Measurements from ENCODE around the gene HPS1.
A peak's percentile ranks its signal among the peaks of the same experiment; 100 is the strongest.

Gene HPS1

DNA sequence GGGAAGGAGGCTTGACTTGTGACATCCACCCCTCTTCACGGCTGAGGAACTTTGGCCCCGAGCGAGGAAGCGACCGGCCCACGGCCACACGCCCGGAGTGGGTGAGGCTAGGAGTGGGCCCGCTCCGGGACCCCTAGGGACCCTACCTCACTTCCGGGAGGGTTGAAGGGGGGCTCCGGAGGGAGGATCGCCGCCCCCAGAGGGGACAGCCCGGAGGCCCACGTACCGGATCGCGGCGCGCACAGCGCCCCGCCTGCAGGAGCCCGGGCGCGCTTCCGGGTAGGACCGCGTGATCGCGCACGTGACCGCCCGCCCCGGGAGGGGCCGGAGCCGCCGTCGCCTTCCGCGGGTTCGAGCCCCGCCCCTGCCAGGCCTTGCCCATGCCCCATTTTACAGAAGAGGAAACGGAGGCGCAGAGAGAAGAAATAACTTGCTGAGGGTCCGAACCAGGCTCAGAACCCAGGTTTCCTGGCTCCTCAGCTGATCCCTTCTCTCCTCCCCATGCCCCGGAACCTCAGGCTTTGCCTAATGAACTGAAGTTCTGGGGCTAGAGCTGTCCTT lies at the start of gene HPS1:
HPS1 (minus strand) TSS at position 275 of the 561 bp plus-strand sequence. CDS start 3,695 bp downstream, outside the sequence.
- DNase-seq (ENCODE audit: low spot score in 2 of 2) (peak; percentile 65 to 66), ATAC-seq (replicated peaks; ENCODE audit: extremely low read depth, poor library complexity, severe bottlenecking) (peak; percentile 91)
- Mint-ChIP-seq H3K27ac (ENCODE audit: low read depth) (peak within 1 kb of the TSS; percentile 67), H3K4me3 (peak within 1 kb of the TSS; percentile 90), H3K9me3 (no peaks in the 10 kb centered on the region), H3K27me3 (peaks cover 24% of the 10 kb centered on the region), H3K4me1 (peaks cover 44% of the 10 kb centered on the region), H3K36me3 (ENCODE audit: insufficient read depth) (peaks cover 16% of the 10 kb centered on the region)

GRCh38 chr10:98492763-98493162 lies 46.0 kb upstream of the HPS1 start:
- Mint-ChIP-seq H3K9me3 (peaks cover 16% of the 10 kb centered on the region), H3K4me1 (no peaks in the 10 kb centered on the region), H3K27ac (ENCODE audit: low read depth) (no peak overlapping the region), H3K4me3 (no peak overlapping the region), H3K36me3 (ENCODE audit: insufficient read depth) (peaks cover 3% of the 10 kb centered on the region), H3K27me3 (peaks cover 62% of the 10 kb centered on the region)
- no peak for ATAC-seq (replicated peaks; ENCODE audit: extremely low read depth, poor library complexity, severe bottlenecking)
- no peak for DNase-seq (ENCODE audit: low spot score in 2 of 2)

DNA sequence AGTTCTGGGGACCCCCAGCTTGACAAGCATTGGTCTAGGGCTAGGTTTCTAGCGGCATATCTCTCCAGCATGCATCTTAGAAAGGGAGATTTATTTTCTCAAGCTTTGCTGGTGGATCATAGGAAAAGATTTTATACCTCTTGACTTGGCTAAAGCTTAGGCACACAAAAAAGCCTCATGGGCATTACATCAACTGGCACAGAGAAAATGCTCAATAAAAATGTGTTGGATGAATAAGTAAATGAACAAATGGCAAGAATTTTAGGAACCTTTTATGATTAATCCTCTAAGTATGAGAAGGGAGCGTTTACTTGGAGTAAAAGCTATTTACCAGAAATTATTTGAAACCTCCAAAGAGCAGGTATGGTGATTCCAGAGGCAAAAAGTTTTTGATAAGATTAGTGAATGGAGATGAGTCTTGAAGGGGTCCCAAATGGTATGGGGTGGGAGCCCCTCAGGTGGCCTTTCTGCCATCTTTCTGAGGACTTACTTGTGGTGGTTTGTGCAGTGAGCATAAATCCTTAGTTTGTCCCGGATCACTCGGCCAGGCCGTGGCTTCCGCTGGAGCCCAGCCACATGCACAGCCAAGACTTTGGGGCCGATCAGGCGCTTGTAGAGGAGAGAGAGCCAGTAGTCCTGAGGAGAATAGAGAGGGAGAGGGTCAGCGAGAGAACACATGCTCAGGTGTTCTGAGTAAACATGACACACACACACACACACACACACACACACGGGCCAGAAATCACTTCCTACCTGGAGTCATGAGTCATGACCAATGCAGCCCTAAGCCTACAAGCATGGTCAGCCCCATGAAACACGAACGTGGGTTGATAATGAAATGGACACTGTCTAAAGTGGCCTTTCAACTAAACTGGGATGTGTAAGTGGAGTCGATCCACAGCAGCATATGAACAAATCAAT lies 43.1 kb upstream of the HPS1 start:
- Mint-ChIP-seq H3K4me3 (no peak overlapping the region), H3K9me3 (peaks cover 5% of the 10 kb centered on the region), H3K36me3 (ENCODE audit: insufficient read depth) (peaks cover 3% of the 10 kb centered on the region), H3K27me3 (peaks cover 64% of the 10 kb centered on the region), H3K27ac (ENCODE audit: low read depth) (no peak overlapping the region), H3K4me1 (no peaks in the 10 kb centered on the region)
- no peak for DNase-seq (ENCODE audit: low spot score in 2 of 2)
- ATAC-seq (replicated peaks; ENCODE audit: extremely low read depth, poor library complexity, severe bottlenecking) = no peak

- Mint-ChIP-seq H3K27me3 (peaks cover 60% of the 10 kb centered on the region), H3K9me3 (no peaks in the 10 kb centered on the region), H3K4me3 (no peak overlapping the region), H3K4me1 (no peaks in the 10 kb centered on the region), H3K27ac (ENCODE audit: low read depth) (no peak overlapping the region), H3K36me3 (ENCODE audit: insufficient read depth) (peaks cover 3% of the 10 kb centered on the region)
- ATAC-seq (replicated peaks; ENCODE audit: extremely low read depth, poor library complexity, severe bottlenecking) = no peak
- DNase-seq (ENCODE audit: low spot score in 2 of 2) = no peak
Observed at GRCh38 chr10:98488669-98489430, 42.1 kb upstream of the HPS1 start.

GRCh38 chr10:98487649-98488048 lies 40.9 kb upstream of the HPS1 start:
- Mint-ChIP-seq H3K27ac (ENCODE audit: low read depth) (no peak overlapping the region), H3K36me3 (ENCODE audit: insufficient read depth) (peaks cover under 1% of the 10 kb centered on the region), H3K9me3 (no peaks in the 10 kb centered on the region), H3K4me1 (peaks cover 1% of the 10 kb centered on the region), H3K27me3 (peaks cover 48% of the 10 kb centered on the region), H3K4me3 (no peak overlapping the region)
- DNase-seq (ENCODE audit: low spot score in 2 of 2) (no peak), ATAC-seq (replicated peaks; ENCODE audit: extremely low read depth, poor library complexity, severe bottlenecking) (no peak)

GRCh38 chr10:98486421-98486820 lies 39.7 kb upstream of the HPS1 start:
- H3K4me3 Mint-ChIP-seq = no peak overlapping the region
- H3K27ac Mint-ChIP-seq (ENCODE audit: low read depth) = no peak overlapping the region
- no peaks in the 10 kb centered on the region for H3K36me3 Mint-ChIP-seq (ENCODE audit: insufficient read depth)
- ATAC-seq (replicated peaks; ENCODE audit: extremely low read depth, poor library complexity, severe bottlenecking) (no peak), DNase-seq (ENCODE audit: low spot score in 2 of 2) (no peak)
- H3K27me3 Mint-ChIP-seq = peaks cover 45% of the 10 kb centered on the region
- peaks cover 6% of the 10 kb centered on the region for H3K4me1 Mint-ChIP-seq
- H3K9me3 Mint-ChIP-seq = no peaks in the 10 kb centered on the region

GRCh38 chr10:98485959-98486358 lies 39.2 kb upstream of the HPS1 start:
- H3K27ac Mint-ChIP-seq (ENCODE audit: low read depth) = no peak overlapping the region
- DNase-seq (ENCODE audit: low spot score in 2 of 2) (no peak), ATAC-seq (replicated peaks; ENCODE audit: extremely low read depth, poor library complexity, severe bottlenecking) (no peak)
- H3K4me1 Mint-ChIP-seq = peaks cover 6% of the 10 kb centered on the region
- peaks cover 45% of the 10 kb centered on the region for H3K27me3 Mint-ChIP-seq
- H3K9me3 Mint-ChIP-seq = no peaks in the 10 kb centered on the region
- H3K36me3 Mint-ChIP-seq (ENCODE audit: insufficient read depth) = no peaks in the 10 kb centered on the region
- no peak overlapping the region for H3K4me3 Mint-ChIP-seq

DNA sequence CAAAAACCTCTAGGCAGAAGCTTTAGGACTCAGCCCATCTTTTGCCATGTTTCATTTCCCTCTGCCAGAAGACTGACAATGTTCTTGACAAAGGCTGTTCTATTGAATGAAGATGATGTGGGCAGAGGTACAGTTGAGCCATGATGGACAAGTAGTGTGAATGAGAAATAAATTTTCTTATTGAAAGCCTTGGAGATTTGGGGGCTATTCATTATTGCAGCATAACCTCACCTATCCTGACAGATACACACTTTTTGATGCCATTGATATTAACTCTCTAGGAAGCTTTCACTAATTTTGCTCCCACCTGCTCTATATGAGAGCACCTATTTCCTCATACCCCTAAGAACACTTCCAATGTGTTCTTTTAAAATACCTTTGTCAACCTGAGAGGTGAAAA lies 36.9 kb upstream of the HPS1 start:
- Mint-ChIP-seq H3K27ac (ENCODE audit: low read depth) (no peak overlapping the region), H3K4me1 (peaks cover 13% of the 10 kb centered on the region), H3K27me3 (peaks cover 29% of the 10 kb centered on the region), H3K4me3 (no peak overlapping the region), H3K9me3 (no peaks in the 10 kb centered on the region), H3K36me3 (ENCODE audit: insufficient read depth) (no peaks in the 10 kb centered on the region)
- DNase-seq (ENCODE audit: low spot score in 2 of 2) = no peak
- ATAC-seq (replicated peaks; ENCODE audit: extremely low read depth, poor library complexity, severe bottlenecking) = no peak

GRCh38 chr10:98482096-98482495 lies 35.4 kb upstream of the HPS1 start:
- Mint-ChIP-seq H3K4me1 (peaks cover 13% of the 10 kb centered on the region), H3K36me3 (ENCODE audit: insufficient read depth) (no peaks in the 10 kb centered on the region), H3K4me3 (no peak overlapping the region), H3K9me3 (no peaks in the 10 kb centered on the region), H3K27me3 (peaks cover 13% of the 10 kb centered on the region), H3K27ac (ENCODE audit: low read depth) (peak overlapping the region; percentile 5)
- DNase-seq (ENCODE audit: low spot score in 2 of 2) (no peak), ATAC-seq (replicated peaks; ENCODE audit: extremely low read depth, poor library complexity, severe bottlenecking) (no peak)

- Mint-ChIP-seq H3K27me3 (peaks cover 7% of the 10 kb centered on the region), H3K36me3 (ENCODE audit: insufficient read depth) (no peaks in the 10 kb centered on the region), H3K4me1 (peaks cover 13% of the 10 kb centered on the region), H3K27ac (ENCODE audit: low read depth) (no peak overlapping the region), H3K4me3 (no peak overlapping the region), H3K9me3 (no peaks in the 10 kb centered on the region)
- DNase-seq (ENCODE audit: low spot score in 2 of 2) (no peak), ATAC-seq (replicated peaks; ENCODE audit: extremely low read depth, poor library complexity, severe bottlenecking) (no peak)
Observed at GRCh38 chr10:98481404-98481945, 34.7 kb upstream of the HPS1 start.

DNA sequence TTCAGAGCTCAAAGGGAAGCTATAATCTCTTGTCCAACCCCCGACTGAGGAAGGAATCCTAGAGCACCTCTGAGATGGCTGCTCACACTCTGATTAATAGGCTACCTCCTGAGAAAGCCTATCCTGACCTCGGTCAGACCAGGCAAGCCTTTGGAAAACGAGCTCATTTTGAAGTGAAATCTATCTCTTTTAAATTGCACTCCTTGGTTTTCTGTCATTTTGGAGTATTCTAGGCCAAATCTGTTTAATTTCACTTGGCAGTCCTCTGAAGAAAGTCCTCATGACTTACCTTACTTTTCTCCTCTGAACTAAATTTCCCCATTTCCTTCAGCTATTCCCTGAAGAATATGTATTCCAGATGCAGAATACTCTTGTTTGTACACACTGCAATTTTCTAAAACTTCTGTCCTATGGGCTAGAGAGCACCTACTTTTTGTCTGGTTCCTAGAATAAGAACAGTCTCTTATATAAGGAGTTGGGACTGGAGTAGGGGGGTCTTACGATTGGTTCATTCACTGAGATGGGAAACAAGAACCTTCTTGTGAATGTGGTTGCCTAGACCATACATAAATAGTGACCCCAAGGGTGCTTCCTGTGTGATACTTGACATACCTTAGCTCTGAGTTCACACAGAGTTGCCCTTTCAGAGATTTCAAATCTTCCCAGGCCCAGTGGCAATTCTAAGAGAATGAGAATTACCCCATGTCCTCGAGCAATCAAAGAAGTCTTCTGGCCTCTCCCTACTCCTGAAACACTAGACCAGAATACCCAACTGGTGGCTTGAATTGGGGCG lies 31.9 kb upstream of the HPS1 start:
- Mint-ChIP-seq H3K27ac (ENCODE audit: low read depth) (no peak overlapping the region), H3K4me1 (peaks cover 19% of the 10 kb centered on the region), H3K27me3 (no peaks in the 10 kb centered on the region), H3K4me3 (no peak overlapping the region), H3K36me3 (ENCODE audit: insufficient read depth) (no peaks in the 10 kb centered on the region), H3K9me3 (no peaks in the 10 kb centered on the region)
- ATAC-seq (replicated peaks; ENCODE audit: extremely low read depth, poor library complexity, severe bottlenecking) (no peak), DNase-seq (ENCODE audit: low spot score in 2 of 2) (no peak)

DNA sequence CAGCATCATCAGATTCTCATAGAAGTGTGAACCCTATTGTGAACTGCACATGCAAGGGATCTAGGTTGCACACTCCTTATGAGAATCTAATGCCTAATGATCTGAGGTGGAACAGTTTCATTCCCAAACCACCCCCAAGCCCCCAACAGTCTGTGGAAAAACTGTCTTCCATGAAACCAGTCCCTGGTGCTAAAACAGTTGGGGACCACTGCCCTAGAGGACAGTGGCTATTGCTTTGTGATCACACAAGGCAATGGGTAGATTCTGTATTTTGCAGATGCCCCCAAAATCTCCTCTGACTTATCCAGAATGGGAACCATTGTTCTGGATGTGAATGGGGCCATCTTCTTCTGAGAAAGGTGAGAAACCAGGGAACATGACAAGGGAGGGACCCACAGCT lies 31.1 kb upstream of the HPS1 start:
- H3K36me3 Mint-ChIP-seq (ENCODE audit: insufficient read depth) = no peaks in the 10 kb centered on the region
- H3K27ac Mint-ChIP-seq (ENCODE audit: low read depth) = no peak overlapping the region
- ATAC-seq (replicated peaks; ENCODE audit: extremely low read depth, poor library complexity, severe bottlenecking) (no peak), DNase-seq (ENCODE audit: low spot score in 2 of 2) (no peak)
- H3K4me1 Mint-ChIP-seq = peaks cover 19% of the 10 kb centered on the region
- H3K4me3 Mint-ChIP-seq = no peak overlapping the region
- no peaks in the 10 kb centered on the region for H3K9me3 Mint-ChIP-seq
- H3K27me3 Mint-ChIP-seq = no peaks in the 10 kb centered on the region

Data from central memory CD8-positive, alpha-beta T cell (primary cell).